H1 (cell line): Measurements from ENCODE around the gene ACYP2. TPM values are rescaled to one million over a fixed set of nuclear protein-coding genes. Genes with fewer than 3 reads are reported as not detected.

ENCODE experiments used
- BRCA1 ChIP-seq: IDR thresholded peaks from 2 replicates; pipeline ENCODE4 v1.6.1; 2012; ENCODE audit warnings: low read depth, low read length, improper control_type of control experiment
- JUND ChIP-seq: IDR thresholded peaks from 2 replicates; pipeline ENCODE4 v1.6.1; 2011; ENCODE audit warnings: mild to moderate bottlenecking, improper control_type of control experiment, low read length
- RAD21 ChIP-seq, 2 experiments: IDR thresholded peaks in 1 of 2; conservative IDR thresholded peaks in 1 of 2; 2 replicates each; pipeline ENCODE4 v1.6.1; 2011; ENCODE audit warnings: low read depth in 2 of 2, low read length in 2 of 2, improper control_type of control experiment in 1 of 2, inconsistent platforms in 1 of 2, mild to moderate bottlenecking in 1 of 2, moderate library complexity in 1 of 2
- SIN3A ChIP-seq, 2 experiments: IDR thresholded peaks in 1 of 2; conservative IDR thresholded peaks in 1 of 2; 2 replicates each; pipeline ENCODE4 v1.6.1; 2011 to 2012; ENCODE audit warnings: low read length in 2 of 2, improper control_type of control experiment in 1 of 2, low read depth in 1 of 2, mild to moderate bottlenecking in 1 of 2
- SP4 ChIP-seq: IDR thresholded peaks from 2 replicates; pipeline ENCODE4 v1.6.1; 2012; ENCODE audit warnings: low read length, inconsistent platforms
- SUZ12 ChIP-seq: fragments of 200-600 bp; sonication (generic); IDR thresholded peaks from 2 replicates; pipeline ENCODE4 v1.6.1; 2012; ENCODE audit warnings: mild to moderate bottlenecking, inconsistent platforms, low read length, moderate library complexity, mixed read lengths
- TEAD4 ChIP-seq: IDR thresholded peaks from 2 replicates; pipeline ENCODE4 v1.6.1; 2012; ENCODE audit warnings: low read depth, low read length, inconsistent platforms, mixed read lengths
- ZNF274 ChIP-seq: IDR thresholded peaks from 2 replicates; pipeline ENCODE4 v1.7.0; 2012; ENCODE audit warnings: low read length, borderline replicate concordance; ENCODE audit errors: extremely low read depth
- polyA plus RNA-seq, 7 experiments: library from polyadenylated mRNA; depleted of rRNA in 3 of 7; stranded (reverse) in 5 of 7; unstranded in 2 of 7; fragments of >200 nt in 5 of 7; fragments of 200-250 nt in 2 of 7; gene quantifications; 1 replicate in 5 of 7; 2 replicates in 1 of 7; 4 replicates in 1 of 7; pipeline versions ENCODE4 v1.2.1 to v1.2.3, GENCODE V29; 2011 to 2013; ENCODE audit warnings: missing spikeins in 2 of 7, mixed read lengths in 2 of 7
- total RNA-seq: library from RNA; stranded (reverse); fragmentation: NEBNext Ultra II Directional; extraction: Animal tissue kit (Norgen Biotek cat#: 25700); gene quantifications from 2 replicates; pipeline ENCODE4 v1.2.1, GENCODE V29; 2021

The ACYP2 gene
- total and polyA plus RNA-seq, 2 of the 8 experiments (the other 6 are each of a cell fraction or from before 2014, with no cell fraction given), result 3.4 to 4.4 TPM

- no peak for TF ChIP-seq SP4
- no peak for TF ChIP-seq TEAD4
- no peak for TF ChIP-seq ZNF274
- TF ChIP-seq SIN3A (conservative IDR thresholded peaks at IDR 0.05 in 1 of 2, IDR thresholded peaks at IDR 0.05 in 1 of 2; ENCODE audit: low read depth in 1 of 2, low read length in 2 of 2), result no peak
- TF ChIP-seq SUZ12, result no peak
- TF ChIP-seq BRCA1, result no peak
- no peak for TF ChIP-seq RAD21 (IDR thresholded peaks at IDR 0.05 in 1 of 2, conservative IDR thresholded peaks at IDR 0.05 in 1 of 2; ENCODE audit: low read depth in 2 of 2, low read length in 2 of 2)
- TF ChIP-seq JUND, result no peak
- TF ChIP-seq, all 59 proteins: peak for 0
Observed at GRCh38 chr2:54196646-54197045, 81.2 kb downstream of the ACYP2 start (continued).
